Measurements from ENCODE around the gene NCEH1.
"Not testable (repeated sequence)": the region's sequence is repeated elsewhere in the genome, so short reads cannot be mapped to it uniquely, and the experiment has no call there.

Gene NCEH1

GRCh38 chr3:172673210-172673679 is 37.6 kb downstream of the NCEH1 start:
- DNase-seq: peak; percentile 79 to 83

GRCh38 chr3:172669021-172669420 is 41.8 kb downstream of the NCEH1 start:
- no peak for DNase-seq

GRCh38 chr3:172666873-172667694 is 43.8 kb downstream of the NCEH1 start:
- DNase-seq: peak; percentile 73 to 74

- no peak for DNase-seq
Observed at GRCh38 chr3:172666181-172666872, 44.5 kb downstream of the NCEH1 start.

- DNase-seq: not testable (repeated sequence)
Observed at GRCh38 chr3:172665510-172665909, 45.4 kb downstream of the NCEH1 start.

GRCh38 chr3:172660421-172660820 is 50.4 kb downstream of the NCEH1 start:
- not testable (repeated sequence) for DNase-seq

GRCh38 chr3:172659246-172660002 is 51.4 kb downstream of the NCEH1 start:
- no peak for DNase-seq

GRCh38 chr3:172658344-172659245 is 52.3 kb downstream of the NCEH1 start:
- DNase-seq: no peak

GRCh38 chr3:172656602-172657001 is 54.3 kb downstream of the NCEH1 start:
- no peak for DNase-seq

GRCh38 chr3:172655388-172655787 is 55.5 kb downstream of the NCEH1 start:
- no peak for DNase-seq

- DNase-seq: no peak
Observed at GRCh38 chr3:172654470-172654869, 56.4 kb downstream of the NCEH1 start.

GRCh38 chr3:172653004-172653572 is 57.8 kb downstream of the NCEH1 start:
- no peak for DNase-seq

GRCh38 chr3:172651936-172652625 is 58.8 kb downstream of the NCEH1 start:
- no peak for DNase-seq

GRCh38 chr3:172649987-172650386 is 60.9 kb downstream of the NCEH1 start:
- no peak for DNase-seq

- DNase-seq: no peak
Observed at GRCh38 chr3:172648747-172649146, 62.1 kb downstream of the NCEH1 start.

GRCh38 chr3:172647823-172648222 is 63.0 kb downstream of the NCEH1 start:
- DNase-seq: no peak

- no peak for DNase-seq
Observed at GRCh38 chr3:172647080-172647479, 63.8 kb downstream of the NCEH1 start.

- DNase-seq: no peak
Observed at GRCh38 chr3:172646439-172647015, 64.3 kb downstream of the NCEH1 start.

- no peak for DNase-seq
Observed at GRCh38 chr3:172644258-172644657, 66.6 kb downstream of the NCEH1 start.

- DNase-seq: no peak
Observed at GRCh38 chr3:172643506-172644179, 67.2 kb downstream of the NCEH1 start.

All from activated T-cell treated with anti-CD3 and anti-CD28 coated beads, Interleukin-2, amount 50 U/mL, for 48 hours (primary cell).